ENCODE data around the gene NEK9. TPM values are rescaled to one million over a fixed set of nuclear protein-coding genes. Genes with fewer than 3 reads are reported as not detected.
"Not testable (repeated sequence)": the region's sequence is repeated elsewhere in the genome, so short reads cannot be mapped to it uniquely, and the experiment has no call there.

The NEK9 gene
- total RNA-seq, 2 donors from 2014 or later = 45.7 to 49.2 TPM

DNA sequence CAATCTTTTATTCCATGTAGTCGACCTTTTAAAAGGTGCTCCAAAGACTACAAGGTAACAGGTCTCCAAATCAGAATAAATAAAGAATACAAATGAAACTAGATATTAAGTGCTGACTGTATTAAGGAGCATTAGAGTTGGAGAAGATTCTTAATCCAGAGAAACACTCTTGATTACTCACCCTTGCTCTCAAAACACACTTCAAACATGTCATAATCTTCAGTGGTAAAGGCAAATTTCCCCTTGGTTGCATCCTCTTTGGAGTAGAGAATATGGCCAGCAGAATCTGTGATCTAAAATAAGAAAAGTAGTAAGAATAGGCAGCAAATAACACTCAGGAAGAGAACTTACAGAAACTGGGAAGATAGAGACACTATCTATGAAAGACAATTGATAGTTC lies 25.0 kb upstream of the NEK9 start:
- Histone ChIP-seq H3K36me3 (peaks cover 12% of the 10 kb centered on the region), H3K27ac (no peak overlapping the region), H3K9me3 (no peaks in the 10 kb centered on the region), H3K4me1 (peaks cover 0 to 24% of the 10 kb centered on the region in 2 donors), H3K27me3 (no peaks in the 10 kb centered on the region), H3K4me3 (no peak overlapping the region)
- TF ChIP-seq, protein P1, sequence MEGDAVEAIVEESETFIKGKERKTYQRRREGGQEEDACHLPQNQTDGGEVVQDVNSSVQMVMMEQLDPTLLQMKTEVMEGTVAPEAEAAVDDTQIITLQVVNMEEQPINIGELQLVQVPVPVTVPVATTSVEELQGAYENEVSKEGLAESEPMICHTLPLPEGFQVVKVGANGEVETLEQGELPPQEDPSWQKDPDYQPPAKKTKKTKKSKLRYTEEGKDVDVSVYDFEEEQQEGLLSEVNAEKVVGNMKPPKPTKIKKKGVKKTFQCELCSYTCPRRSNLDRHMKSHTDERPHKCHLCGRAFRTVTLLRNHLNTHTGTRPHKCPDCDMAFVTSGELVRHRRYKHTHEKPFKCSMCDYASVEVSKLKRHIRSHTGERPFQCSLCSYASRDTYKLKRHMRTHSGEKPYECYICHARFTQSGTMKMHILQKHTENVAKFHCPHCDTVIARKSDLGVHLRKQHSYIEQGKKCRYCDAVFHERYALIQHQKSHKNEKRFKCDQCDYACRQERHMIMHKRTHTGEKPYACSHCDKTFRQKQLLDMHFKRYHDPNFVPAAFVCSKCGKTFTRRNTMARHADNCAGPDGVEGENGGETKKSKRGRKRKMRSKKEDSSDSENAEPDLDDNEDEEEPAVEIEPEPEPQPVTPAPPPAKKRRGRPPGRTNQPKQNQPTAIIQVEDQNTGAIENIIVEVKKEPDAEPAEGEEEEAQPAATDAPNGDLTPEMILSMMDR (IDR thresholded peaks at IDR 0.05) = no peak
- no peak for DNase-seq (ENCODE audit: low spot score)

DNA sequence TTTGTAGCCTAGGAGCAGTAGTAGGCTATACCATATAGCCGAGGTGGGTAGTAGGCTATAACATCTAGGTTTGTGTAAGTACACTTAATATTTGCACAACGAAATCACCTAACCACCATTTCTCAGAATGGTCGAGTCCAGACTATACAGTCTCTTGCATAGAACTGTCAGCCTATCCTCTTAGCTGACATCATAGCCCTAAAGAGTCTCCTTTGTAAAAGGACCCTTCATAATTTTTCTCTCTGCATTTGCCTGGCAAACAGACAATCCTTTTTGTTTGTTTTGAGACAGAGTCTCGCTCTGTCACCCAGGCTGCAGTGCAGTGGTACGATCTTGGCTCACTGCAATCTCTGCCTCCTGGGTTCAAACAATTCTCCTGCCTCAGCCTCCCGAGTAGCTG lies 23.8 kb upstream of the NEK9 start:
- H3K9me3 ChIP-seq; DNase-seq (ENCODE audit: low spot score); H3K27me3 ChIP-seq; H3K4me3 ChIP-seq: not testable (repeated sequence)
- H3K36me3 ChIP-seq = peaks cover 16% of the 10 kb centered on the region
- H3K27ac ChIP-seq = peak overlapping the region in 1 of 2 donors; percentile 4
- peaks cover 0 to 36% of the 10 kb centered on the region in 2 donors for H3K4me1 ChIP-seq

DNA sequence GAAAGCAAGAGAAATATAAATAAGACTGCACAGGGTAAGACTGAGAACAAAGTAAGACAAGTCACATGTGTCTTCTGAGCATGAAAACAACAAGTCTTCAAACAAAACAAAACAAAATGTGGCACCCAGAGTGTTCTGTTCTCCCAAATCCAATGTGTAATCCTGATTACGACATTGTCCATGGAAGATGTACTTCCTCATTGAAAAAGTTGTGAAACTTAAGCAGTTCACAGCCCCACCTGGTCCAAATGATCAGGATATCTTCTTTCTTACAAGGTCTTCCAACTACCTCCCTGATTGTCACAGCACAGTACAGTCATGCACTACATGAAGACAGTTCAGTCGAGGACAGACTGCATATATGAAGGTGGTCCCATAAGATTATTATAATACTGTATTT lies 23.3 kb upstream of the NEK9 start:
- Histone ChIP-seq H3K27me3 (no peaks in the 10 kb centered on the region), H3K4me1 (peaks cover 0 to 41% of the 10 kb centered on the region in 2 donors), H3K9me3 (no peaks in the 10 kb centered on the region), H3K36me3 (peaks cover 16% of the 10 kb centered on the region), H3K27ac (peak overlapping the region; percentile 80 to 88), H3K4me3 (no peak overlapping the region)
- DNase-seq (ENCODE audit: low spot score) = no peak
- TF ChIP-seq, protein P1 (IDR thresholded peaks at IDR 0.05) = no peak

DNA sequence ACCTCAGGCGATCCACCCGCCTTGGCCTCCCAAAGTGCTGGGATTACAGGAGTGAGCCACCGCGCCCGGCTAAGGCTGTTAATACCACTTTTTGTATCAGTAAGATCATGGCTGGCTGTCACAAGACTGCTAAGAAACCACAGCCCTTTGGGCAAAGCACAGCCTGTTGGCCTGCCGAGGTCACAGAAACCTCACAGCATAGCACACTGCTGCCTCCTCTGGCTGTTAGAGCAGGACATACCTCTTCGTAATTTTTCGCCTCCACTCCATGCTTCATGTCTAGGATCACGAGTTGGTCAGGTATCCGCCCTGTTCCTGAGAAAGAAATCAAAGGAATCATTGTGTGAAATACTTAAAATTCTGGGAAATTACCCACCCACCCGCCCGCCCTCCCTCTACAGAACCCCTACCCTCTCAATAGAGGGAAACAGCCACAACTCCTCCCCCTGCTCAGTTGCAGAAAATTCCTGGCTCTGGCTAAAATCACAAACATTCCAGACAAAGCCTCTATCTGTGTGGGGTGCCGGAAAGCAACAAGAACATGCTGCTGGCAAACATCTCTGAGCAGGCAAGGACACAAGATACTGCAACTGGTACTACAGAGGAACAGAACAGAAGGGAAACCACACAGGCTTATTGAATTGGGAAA lies 20.7 kb upstream of the NEK9 start:
- Histone ChIP-seq H3K4me3 (peak overlapping the region in 1 of 2 donors; percentile 5), H3K9me3 (no peaks in the 10 kb centered on the region)

DNA sequence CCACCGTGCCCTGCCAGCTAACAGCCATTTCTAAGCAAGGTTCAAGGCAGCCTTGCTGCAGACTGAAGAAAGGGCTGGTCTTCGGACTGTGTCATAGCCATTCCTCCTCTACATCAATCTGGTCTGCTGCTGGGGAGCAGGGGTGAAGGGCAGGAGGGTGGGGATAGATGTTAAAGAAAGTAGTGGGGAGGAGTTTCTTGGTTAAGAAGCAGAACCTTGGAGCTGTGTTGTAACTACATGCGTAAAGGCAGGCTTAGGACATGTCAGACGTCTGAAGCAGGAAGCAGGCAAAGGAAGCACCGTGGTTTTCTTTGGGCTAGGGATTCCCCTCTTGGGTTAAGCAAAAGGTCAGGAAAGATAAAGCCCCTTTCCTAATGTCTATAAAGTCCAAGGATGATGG lies 18.1 kb upstream of the NEK9 start:
- H3K4me3 ChIP-seq = no peak overlapping the region
- no peaks in the 10 kb centered on the region for H3K27me3 ChIP-seq
- H3K36me3 ChIP-seq = peaks cover 11% of the 10 kb centered on the region
- H3K9me3 ChIP-seq = no peaks in the 10 kb centered on the region
- H3K4me1 ChIP-seq = peaks cover 0 to 75% of the 10 kb centered on the region in 2 donors
- DNase-seq (ENCODE audit: low spot score) = no peak
- TF ChIP-seq, protein P1 (IDR thresholded peaks at IDR 0.05) = no peak
- peak overlapping the region; percentile 23 to 58 for H3K27ac ChIP-seq

More for the DNA sequence above, 20.7 kb upstream of the NEK9 start:
- Histone ChIP-seq H3K4me1 (peaks cover 0 to 66% of the 10 kb centered on the region in 2 donors), H3K27me3 (no peaks in the 10 kb centered on the region), H3K27ac (peak overlapping the region; percentile 80 to 88), H3K36me3 (peaks cover 23% of the 10 kb centered on the region)
- TF ChIP-seq, protein P1 (IDR thresholded peaks at IDR 0.05) = peak; percentile 17 to 57
- peak; percentile 95 for DNase-seq (ENCODE audit: low spot score)

DNA sequence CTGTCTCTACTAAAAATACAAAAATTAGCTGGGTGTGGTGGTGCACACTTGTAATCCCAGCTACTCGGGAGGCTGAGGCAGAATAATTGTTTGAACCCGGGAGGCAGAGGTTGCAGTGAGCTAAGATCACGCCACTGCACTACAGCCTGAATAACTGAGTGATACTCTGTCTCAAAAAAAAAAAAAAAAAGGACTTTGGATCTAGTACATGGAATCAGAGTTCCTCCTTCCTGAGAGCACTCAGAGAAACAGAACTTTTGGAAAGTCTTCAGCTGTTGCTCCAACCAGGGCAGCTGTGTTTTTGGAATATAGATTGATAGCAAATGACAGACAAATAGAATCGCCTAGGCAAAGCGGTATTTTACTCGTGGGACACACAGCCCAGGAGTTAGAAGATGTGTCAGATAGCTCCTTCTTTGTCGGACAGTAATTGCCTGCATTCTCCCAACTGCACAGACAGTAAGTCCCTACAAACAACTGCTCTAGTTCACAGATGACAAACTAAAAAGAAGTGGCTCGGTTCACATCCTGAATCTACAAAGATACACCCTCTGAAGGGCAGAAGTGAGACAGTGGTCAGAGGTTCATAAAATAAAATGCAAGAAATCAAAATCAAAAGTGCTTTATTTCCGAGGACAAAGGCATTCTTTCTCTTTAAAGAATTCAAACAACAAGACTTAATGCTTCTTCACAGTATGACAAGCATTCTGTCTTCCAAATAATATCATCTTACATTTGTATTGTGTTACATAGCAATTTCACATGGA lies 17.1 kb upstream of the NEK9 start:
- Histone ChIP-seq H3K36me3 (peaks cover 11% of the 10 kb centered on the region), H3K27ac (peak overlapping the region; percentile 23 to 58), H3K4me3 (no peak overlapping the region), H3K4me1 (peaks cover 0 to 75% of the 10 kb centered on the region in 2 donors), H3K9me3 (no peaks in the 10 kb centered on the region), H3K27me3 (no peaks in the 10 kb centered on the region)
- no peak for DNase-seq (ENCODE audit: low spot score)
- TF ChIP-seq, protein P1 (IDR thresholded peaks at IDR 0.05) = no peak

Measured in right atrium auricular region (tissue), 2 donors.